K562 (cell line): ENCODE measurements around the gene TMEM239.

Experiments used
- CBX3 ChIP-seq, 2 experiments: IDR thresholded peaks; 1 replicate in 1 of 2; 2 replicates in 1 of 2; pipeline ENCODE4 v1.6.1; 2012; ENCODE audit warnings: inconsistent platforms in 2 of 2, low read length in 2 of 2, borderline replicate concordance in 1 of 2, control low read depth in 1 of 2
- EHMT2 ChIP-seq: fragments of 450-650 bp; IDR thresholded peaks from 2 replicates; pipeline ENCODE4 v1.6.1; 2018; ENCODE audit warnings: antibody characterized with exemption
- FOXM1 ChIP-seq, 2 experiments: fragments of 450-650 bp in 1 of 2; sonication (generic) in 1 of 2; formaldehyde crosslinking in 1 of 2; IDR thresholded peaks; 2 replicates each; pipeline versions ENCODE4 v1.6.1 to v1.9.0; 2017 to 2022; ENCODE audit warnings: low read depth in 2 of 2, mild to moderate bottlenecking in 2 of 2, missing genetic modification reagents in 1 of 2, moderate library complexity in 1 of 2
- MAFK ChIP-seq: IDR thresholded peaks from 2 replicates; pipeline ENCODE4 v1.6.1; 2011; ENCODE audit warnings: low read length, improper control_type of control experiment
- NFRKB ChIP-seq: fragments of 450-650 bp; IDR thresholded peaks from 2 replicates; pipeline ENCODE4 v1.6.1; 2016; ENCODE audit warnings: low read depth
- NRF1 ChIP-seq, 2 experiments: fragments of 450-650 bp; IDR thresholded peaks in 1 of 2; conservative IDR thresholded peaks in 1 of 2; 2 replicates each; pipeline ENCODE4 v1.6.1; 2014; ENCODE audit warnings: mild to moderate bottlenecking in 2 of 2
- POLR2AphosphoS5 ChIP-seq: IDR thresholded peaks from 2 replicates; pipeline ENCODE4 v1.6.1; 2011; ENCODE audit warnings: mild to moderate bottlenecking, low read depth, low read length, moderate library complexity; ENCODE audit not compliant: control insufficient read depth, insufficient read depth
- SOX6 ChIP-seq: fragments of 450-650 bp; IDR thresholded peaks from 2 replicates; pipeline ENCODE4 v1.6.1; 2014; ENCODE audit warnings: mild to moderate bottlenecking
- TCF7L2 ChIP-seq: fragments of 150-350 bp; IDR thresholded peaks from 2 replicates; pipeline ENCODE4 v1.6.1; 2016; ENCODE audit warnings: low read depth, mild to moderate bottlenecking, low read length, moderate library complexity
- ZNF175 ChIP-seq: fragments of 200-800 bp; sonication (Bioruptor generic); IDR thresholded peaks from 2 replicates; pipeline ENCODE4 v1.6.1; 2016; ENCODE audit warnings: low read depth, mild to moderate bottlenecking, missing genetic modification characterization, missing compliant biosample characterization
- TF ChIP-seq, protein P1 (sequence below): fragments of 150-350 bp; IDR thresholded peaks from 2 replicates; pipeline ENCODE4 v1.6.1; 2014; ENCODE audit warnings: low read depth, mild to moderate bottlenecking, low read length, borderline replicate concordance
- TF ChIP-seq, protein P2 (sequence below), 3 experiments: IDR thresholded peaks in 2 of 3; conservative IDR thresholded peaks in 1 of 3; 2 replicates each; pipeline ENCODE4 v1.5.1; 2011 to 2012; ENCODE audit warnings: low read length in 3 of 3, mild to moderate bottlenecking in 3 of 3, control low read depth in 2 of 3, improper control_type of control experiment in 1 of 3, inconsistent platforms in 1 of 3, low read depth in 1 of 3, mixed read lengths in 1 of 3, moderate library complexity in 1 of 3; ENCODE audit not compliant: insufficient read depth in 2 of 3
- TF ChIP-seq, protein P3 (sequence below): sonication (generic); formaldehyde crosslinking; IDR thresholded peaks from 2 replicates; pipeline ENCODE4 v1.8.0; 2022; ENCODE audit warnings: missing genetic modification reagents, mild to moderate bottlenecking, borderline replicate concordance
- TF ChIP-seq, protein P4 (sequence below), 2 experiments: IDR thresholded peaks; 2 replicates each; pipeline ENCODE4 v1.6.1; 2012; ENCODE audit warnings: improper control_type of control experiment in 2 of 2, low read depth in 2 of 2, low read length in 2 of 2, borderline replicate concordance in 1 of 2

DNA sequence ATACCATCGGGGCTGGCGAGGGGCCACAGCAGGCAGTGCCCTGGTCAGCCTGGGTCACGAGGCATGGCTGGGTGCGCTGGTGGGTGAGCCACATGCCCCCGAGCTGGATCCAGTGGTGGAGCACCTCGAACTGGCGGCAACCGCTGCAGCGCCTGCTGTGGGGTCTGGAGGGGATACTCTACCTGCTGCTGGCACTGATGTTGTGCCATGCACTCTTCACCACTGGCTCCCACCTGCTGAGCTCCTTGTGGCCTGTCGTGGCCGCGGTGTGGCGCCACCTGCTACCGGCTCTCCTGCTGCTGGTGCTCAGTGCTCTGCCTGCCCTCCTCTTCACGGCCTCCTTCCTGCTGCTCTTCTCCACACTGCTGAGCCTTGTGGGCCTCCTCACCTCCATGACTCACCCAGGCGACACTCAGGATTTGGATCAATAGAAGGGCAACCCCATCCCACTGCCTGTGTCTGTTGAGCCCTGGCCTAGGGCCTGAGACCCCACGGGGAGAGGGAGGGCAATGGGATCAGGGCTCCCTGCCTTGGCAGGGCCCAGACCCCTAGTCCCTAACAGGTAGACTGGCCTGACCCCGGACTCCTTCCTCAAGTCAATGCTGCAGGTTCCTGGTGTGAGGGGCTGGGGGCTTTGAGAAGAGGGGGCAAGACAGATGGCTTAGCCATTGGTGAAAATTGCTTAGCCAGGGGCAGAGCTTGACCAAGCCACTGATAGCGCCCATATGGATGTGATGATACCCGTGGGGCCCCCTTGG is 598 bp downstream of the TMEM239 start:
- TF ChIP-seq, protein P1, sequence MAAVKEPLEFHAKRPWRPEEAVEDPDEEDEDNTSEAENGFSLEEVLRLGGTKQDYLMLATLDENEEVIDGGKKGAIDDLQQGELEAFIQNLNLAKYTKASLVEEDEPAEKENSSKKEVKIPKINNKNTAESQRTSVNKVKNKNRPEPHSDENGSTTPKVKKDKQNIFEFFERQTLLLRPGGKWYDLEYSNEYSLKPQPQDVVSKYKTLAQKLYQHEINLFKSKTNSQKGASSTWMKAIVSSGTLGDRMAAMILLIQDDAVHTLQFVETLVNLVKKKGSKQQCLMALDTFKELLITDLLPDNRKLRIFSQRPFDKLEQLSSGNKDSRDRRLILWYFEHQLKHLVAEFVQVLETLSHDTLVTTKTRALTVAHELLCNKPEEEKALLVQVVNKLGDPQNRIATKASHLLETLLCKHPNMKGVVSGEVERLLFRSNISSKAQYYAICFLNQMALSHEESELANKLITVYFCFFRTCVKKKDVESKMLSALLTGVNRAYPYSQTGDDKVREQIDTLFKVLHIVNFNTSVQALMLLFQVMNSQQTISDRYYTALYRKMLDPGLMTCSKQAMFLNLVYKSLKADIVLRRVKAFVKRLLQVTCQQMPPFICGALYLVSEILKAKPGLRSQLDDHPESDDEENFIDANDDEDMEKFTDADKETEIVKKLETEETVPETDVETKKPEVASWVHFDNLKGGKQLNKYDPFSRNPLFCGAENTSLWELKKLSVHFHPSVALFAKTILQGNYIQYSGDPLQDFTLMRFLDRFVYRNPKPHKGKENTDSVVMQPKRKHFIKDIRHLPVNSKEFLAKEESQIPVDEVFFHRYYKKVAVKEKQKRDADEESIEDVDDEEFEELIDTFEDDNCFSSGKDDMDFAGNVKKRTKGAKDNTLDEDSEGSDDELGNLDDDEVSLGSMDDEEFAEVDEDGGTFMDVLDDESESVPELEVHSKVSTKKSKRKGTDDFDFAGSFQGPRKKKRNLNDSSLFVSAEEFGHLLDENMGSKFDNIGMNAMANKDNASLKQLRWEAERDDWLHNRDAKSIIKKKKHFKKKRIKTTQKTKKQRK = no peak
- TF ChIP-seq, protein P2, sequence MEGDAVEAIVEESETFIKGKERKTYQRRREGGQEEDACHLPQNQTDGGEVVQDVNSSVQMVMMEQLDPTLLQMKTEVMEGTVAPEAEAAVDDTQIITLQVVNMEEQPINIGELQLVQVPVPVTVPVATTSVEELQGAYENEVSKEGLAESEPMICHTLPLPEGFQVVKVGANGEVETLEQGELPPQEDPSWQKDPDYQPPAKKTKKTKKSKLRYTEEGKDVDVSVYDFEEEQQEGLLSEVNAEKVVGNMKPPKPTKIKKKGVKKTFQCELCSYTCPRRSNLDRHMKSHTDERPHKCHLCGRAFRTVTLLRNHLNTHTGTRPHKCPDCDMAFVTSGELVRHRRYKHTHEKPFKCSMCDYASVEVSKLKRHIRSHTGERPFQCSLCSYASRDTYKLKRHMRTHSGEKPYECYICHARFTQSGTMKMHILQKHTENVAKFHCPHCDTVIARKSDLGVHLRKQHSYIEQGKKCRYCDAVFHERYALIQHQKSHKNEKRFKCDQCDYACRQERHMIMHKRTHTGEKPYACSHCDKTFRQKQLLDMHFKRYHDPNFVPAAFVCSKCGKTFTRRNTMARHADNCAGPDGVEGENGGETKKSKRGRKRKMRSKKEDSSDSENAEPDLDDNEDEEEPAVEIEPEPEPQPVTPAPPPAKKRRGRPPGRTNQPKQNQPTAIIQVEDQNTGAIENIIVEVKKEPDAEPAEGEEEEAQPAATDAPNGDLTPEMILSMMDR (IDR thresholded peaks at IDR 0.05 in 2 of 3, conservative IDR thresholded peaks at IDR 0.05 in 1 of 3; ENCODE audit: insufficient read depth in 2 of 3, low read depth in 1 of 3, low read length in 3 of 3) = peak; percentile 46 to 59 (median 57)
- TF ChIP-seq, protein P3, sequence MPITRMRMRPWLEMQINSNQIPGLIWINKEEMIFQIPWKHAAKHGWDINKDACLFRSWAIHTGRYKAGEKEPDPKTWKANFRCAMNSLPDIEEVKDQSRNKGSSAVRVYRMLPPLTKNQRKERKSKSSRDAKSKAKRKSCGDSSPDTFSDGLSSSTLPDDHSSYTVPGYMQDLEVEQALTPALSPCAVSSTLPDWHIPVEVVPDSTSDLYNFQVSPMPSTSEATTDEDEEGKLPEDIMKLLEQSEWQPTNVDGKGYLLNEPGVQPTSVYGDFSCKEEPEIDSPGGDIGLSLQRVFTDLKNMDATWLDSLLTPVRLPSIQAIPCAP (CRISPR knock-in tag) = no peak
- TF ChIP-seq NFRKB (no peak), SOX6 (no peak), EHMT2 (no peak), MAFK (no peak), NRF1 (conservative IDR thresholded peaks at IDR 0.05 in 1 of 2, IDR thresholded peaks at IDR 0.05 in 1 of 2) (no peak), FOXM1 (IDR thresholded peaks at IDR 0.05; ENCODE audit: low read depth) (no peak), FOXM1 (CRISPR knock-in tag; IDR thresholded peaks at IDR 0.05; ENCODE audit: low read depth) (no peak), CBX3 (IDR thresholded peaks at IDR 0.05; ENCODE audit: borderline replicate concordance in 1 of 2, low read length in 2 of 2) (no peak), ZNF175 (CRISPR knock-in tag) (no peak), POLR2AphosphoS5 (no peak), TCF7L2 (no peak)
- TF ChIP-seq, protein P4, sequence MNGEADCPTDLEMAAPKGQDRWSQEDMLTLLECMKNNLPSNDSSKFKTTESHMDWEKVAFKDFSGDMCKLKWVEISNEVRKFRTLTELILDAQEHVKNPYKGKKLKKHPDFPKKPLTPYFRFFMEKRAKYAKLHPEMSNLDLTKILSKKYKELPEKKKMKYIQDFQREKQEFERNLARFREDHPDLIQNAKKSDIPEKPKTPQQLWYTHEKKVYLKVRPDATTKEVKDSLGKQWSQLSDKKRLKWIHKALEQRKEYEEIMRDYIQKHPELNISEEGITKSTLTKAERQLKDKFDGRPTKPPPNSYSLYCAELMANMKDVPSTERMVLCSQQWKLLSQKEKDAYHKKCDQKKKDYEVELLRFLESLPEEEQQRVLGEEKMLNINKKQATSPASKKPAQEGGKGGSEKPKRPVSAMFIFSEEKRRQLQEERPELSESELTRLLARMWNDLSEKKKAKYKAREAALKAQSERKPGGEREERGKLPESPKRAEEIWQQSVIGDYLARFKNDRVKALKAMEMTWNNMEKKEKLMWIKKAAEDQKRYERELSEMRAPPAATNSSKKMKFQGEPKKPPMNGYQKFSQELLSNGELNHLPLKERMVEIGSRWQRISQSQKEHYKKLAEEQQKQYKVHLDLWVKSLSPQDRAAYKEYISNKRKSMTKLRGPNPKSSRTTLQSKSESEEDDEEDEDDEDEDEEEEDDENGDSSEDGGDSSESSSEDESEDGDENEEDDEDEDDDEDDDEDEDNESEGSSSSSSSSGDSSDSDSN (IDR thresholded peaks at IDR 0.05; ENCODE audit: borderline replicate concordance in 1 of 2, low read depth in 2 of 2, low read length in 2 of 2) = no peak
